Measurements from ENCODE around the gene PTPN1.

DNA sequence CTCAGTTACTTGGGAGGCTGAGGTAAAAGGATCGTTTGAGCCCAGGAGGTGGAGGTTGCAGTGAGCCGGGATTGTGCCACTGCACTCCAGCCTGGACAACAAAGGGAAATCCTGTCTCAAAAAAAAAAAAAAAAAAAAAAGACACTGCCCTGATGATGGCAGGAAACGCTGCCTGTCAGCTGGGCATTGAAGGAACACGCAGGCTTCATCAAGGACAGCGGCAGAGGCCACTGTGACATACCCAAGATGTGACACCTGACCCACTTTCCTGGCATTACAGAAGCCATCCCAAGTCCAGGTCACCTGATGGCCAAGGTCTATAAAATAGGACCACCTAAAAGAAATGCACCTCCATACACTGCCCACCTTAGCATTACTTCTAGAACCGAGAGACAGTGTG lies 105.2 kb downstream of the PTPN1 start:
- no peak for TF ChIP-seq EZH2 (IDR thresholded peaks at IDR 0.05; ENCODE audit: low read length, missing control alignments)
- TF ChIP-seq, protein P1, sequence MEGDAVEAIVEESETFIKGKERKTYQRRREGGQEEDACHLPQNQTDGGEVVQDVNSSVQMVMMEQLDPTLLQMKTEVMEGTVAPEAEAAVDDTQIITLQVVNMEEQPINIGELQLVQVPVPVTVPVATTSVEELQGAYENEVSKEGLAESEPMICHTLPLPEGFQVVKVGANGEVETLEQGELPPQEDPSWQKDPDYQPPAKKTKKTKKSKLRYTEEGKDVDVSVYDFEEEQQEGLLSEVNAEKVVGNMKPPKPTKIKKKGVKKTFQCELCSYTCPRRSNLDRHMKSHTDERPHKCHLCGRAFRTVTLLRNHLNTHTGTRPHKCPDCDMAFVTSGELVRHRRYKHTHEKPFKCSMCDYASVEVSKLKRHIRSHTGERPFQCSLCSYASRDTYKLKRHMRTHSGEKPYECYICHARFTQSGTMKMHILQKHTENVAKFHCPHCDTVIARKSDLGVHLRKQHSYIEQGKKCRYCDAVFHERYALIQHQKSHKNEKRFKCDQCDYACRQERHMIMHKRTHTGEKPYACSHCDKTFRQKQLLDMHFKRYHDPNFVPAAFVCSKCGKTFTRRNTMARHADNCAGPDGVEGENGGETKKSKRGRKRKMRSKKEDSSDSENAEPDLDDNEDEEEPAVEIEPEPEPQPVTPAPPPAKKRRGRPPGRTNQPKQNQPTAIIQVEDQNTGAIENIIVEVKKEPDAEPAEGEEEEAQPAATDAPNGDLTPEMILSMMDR (conservative IDR thresholded peaks at IDR 0.05 in 1 of 2, IDR thresholded peaks at IDR 0.05 in 1 of 2; ENCODE audit: low read depth in 1 of 2, low read length in 2 of 2): no peak
